Dedifferentiated amniotic fluid mesenchymal stem cell (primary cell): ENCODE results near the gene PLXND1.
A peak's percentile ranks its signal among the peaks of the same experiment; 100 is the strongest.
"Not testable (repeated sequence)": the region's sequence is repeated elsewhere in the genome, so short reads cannot be mapped to it uniquely, and the experiment has no call there.

Experiments used
- DNase-seq: peaks from one replicate; pipeline ENCODE4 v3.0.0-alpha.2; 2016; ENCODE audit errors: extremely low spot score

The PLXND1 gene

DNA sequence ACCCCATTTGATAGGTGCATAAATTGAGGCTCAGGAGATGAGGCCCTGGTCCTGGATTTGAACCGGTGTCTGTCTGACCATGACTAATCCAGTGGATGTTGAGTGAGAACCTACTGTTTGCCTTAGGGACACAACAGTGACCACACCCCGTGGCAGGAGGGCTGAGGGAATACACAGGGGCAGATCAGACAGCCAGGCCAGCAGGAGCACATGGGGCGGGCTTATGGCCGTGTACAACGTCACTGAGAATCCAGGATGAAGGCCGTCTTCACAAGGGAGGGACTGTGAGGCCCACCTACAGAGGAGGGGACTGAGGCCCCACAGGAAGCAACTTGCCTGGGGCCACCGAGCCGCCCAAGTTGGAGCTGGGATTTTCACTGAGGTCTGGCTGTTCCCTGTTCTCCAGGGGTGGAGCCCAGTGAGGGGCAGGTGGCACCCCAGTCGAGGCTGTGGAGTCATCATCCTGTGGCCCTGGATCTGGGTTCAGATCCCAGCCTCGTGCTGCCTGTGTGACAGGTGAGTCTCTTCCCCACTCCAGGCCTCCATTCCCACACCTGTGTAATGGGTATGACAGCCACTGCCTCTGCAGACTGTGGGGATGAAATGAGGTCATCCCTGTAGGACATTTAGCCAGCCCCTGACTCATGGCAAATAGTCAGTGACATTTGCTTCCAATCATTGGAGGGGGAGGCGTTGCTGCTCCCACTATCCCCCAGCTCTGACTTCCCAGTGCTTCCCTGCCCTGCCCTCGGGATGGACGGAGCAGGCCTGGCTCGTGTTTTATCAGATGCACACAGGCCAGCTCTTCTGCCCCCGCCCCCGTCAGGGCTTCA, 6.3 kb upstream of the PLXND1 start:
- no peak for DNase-seq

- no peak for DNase-seq
Measured at GRCh38 chr3:129611812-129612533, 5.5 kb upstream of the PLXND1 start.

DNA sequence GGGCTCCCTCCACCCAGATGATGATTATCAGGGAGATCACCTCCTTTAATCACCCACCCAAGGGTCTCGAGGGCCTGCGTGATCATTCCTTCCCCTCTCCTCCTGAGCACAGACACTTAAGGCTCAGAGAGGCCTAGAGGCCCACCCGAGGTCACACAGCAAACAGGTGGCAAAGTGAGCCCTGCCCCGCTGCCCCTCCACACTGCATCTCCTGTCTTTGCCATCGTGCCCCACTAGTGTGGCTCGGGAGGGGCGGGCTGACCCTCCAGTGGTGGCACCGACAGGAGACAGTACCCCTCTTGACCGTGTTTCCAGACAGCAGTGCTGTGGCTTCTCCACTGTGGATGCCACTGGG, 4.9 kb upstream of the PLXND1 start:
- no peak for DNase-seq

GRCh38 chr3:129610794-129611445, 4.4 kb upstream of the PLXND1 start:
- not testable (repeated sequence) for DNase-seq

DNA sequence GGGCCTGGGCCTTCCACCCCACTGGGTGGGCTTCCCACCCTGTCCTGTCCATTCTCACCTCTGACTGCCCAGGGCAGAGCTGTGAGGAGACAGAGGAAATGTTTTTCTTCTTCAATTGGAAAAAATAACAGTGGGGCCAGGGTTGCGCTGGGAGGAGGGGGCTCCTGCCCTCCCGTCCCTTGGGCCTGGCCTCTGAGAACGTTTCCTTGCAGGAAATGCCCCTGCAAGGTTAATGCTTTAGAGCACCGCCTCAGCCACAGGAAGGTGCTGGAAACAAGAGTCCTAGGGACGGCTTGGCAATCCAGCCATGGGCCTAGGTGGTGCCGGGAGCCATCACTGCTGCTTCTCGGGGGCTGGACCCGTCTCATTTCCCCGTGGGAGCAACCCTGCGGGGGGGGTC, 3.8 kb upstream of the PLXND1 start:
- no peak for DNase-seq

- no peak for DNase-seq
Measured at GRCh38 chr3:129609591-129610182, 3.2 kb upstream of the PLXND1 start.

DNA sequence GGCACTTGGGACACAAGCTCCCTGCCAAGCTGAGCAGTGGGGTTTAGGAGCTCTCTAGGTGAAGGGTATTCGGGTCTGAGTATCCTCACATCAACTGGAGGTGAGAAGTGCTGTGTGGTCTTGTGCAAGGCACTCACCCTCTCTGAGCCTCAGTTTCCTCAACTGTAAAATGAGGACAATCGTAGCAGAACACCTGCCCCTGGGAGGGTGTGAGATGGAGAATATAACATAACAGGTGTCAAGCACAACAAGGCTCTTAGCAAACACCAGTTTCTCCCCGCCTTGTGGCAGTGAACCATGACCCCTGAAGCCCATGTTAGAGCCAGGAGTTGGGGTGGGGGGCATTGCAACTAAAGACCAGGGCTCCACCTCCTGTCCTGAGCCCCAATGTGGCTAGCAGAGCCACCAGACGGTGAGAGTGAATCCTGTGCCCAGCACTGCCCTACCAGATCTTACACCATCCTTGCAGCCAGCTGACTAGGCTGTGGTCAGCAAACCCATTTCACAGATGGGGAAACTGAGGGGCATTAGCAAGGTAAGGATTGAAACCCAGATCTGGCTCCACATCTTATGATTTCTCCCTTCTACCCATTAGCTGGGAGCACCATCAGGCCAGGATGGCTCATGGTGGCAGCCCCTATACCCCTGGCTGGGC, 2.6 kb upstream of the PLXND1 start:
- no peak for DNase-seq

DNA sequence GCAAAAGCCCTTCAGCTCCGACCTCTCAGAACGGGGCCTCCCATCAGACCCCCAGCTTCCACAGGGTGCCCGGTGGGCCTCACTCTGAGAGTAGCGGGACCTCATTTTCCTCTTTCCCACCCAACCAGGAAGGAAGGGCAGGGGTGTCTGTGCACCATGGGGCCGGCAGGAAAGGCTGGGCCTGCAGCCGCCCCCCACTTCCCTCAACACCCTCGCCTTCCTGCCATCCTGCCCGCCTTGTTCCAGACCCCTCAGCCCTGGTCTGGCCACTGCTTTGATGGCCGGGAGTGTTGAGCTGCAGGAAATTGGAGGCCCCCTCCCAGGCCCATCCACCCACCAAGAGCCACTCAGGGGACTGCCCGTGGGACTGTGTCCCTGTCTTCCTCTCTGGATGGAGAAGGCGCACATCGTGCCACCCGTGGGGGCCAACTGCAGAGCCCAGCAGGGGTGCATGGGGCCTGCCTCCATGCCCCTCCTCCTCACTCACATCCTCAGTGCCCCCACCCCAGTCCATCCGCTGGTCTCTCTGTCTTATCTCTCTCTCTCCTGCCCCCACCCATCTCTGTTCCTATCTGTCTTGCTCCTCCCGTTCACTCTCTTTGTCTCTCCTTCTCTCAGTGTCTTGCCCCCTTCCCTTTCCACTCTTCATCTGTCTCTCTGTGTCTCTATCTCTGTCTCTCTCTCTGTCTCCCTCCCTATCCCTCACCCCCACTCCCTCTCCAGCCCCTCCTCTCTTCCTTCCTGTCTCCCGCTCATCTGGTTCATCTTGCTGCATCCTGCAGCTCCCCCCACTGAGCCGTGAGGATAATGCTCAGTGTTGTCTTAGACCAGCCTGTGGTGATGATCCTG, 1.8 kb upstream of the PLXND1 start:
- DNase-seq = no peak

- no peak for DNase-seq
Measured at GRCh38 chr3:129607391-129608068, 1.1 kb upstream of the PLXND1 start.

DNA sequence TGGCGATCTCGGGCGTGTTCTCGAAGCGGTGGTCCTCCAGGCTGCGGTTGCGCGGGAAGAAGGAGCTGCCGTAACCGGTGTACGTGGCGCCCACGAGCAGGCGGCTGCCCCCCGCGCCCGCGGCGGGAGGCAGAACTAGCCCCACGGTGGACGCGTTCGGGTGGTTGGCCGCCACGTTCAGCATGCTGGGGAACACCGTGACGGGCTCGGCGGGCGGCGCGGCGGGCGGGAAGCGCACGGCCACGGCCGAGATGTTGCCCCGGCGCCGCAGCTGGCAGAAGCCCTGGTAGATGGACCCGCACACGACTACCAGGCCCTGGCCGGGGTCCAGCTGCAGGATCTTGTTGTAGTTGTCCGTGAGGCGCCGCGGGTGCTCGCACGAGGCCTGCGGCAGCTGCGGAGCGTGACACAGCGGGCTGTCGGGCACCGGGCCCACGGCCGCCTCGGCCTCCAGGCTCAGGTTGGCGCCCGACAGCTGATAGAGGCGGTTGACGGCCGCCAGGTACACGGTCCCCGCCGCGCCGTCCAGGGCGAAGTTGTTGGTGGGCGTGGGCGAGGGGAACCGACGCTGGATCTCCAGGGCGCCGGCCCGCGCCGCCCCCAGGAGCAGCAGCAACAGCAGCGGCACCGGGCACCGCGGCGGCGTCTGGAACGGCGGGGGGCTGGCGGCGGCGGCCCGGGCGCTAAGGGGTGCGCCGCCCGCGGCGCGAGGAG, 397 bp downstream of the PLXND1 start:
- peak; percentile 19 for DNase-seq

DNA sequence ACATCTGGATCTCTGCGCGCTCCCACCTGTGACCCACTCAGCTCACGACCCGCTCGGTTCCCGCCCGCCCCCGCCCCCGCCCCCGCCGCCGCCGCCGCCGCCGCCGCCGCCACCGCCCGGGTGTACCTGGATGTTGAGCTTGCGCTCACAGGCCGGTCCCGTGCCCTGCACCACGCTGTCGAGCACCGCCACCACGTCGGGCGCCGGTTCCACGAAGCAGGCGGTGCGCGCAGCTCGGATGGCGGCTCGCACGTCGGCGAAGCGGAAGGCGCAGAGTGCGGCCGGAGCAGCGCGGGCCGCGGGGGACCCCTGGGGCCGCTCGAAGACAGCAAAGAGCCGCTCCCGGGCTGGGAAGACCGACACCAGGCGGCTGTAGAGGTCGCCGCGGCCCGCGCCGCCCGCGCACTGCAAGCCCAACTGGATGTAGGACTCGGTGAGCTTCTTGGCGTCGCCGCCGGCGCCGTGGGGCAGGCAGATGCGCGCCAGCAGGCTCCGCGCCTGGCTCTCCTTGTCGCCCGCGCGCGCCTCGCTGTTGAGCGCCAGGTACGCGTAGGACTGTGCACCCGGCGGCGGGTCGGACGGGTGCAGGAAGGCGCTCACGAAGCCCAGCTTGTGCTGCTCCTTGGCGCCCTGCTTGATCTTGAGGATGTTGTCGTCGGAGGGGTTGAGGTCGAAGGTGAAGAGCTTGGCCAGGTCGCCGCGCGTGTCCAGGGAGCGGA, 1.1 kb downstream of the PLXND1 start:
- DNase-seq = no peak

DNA sequence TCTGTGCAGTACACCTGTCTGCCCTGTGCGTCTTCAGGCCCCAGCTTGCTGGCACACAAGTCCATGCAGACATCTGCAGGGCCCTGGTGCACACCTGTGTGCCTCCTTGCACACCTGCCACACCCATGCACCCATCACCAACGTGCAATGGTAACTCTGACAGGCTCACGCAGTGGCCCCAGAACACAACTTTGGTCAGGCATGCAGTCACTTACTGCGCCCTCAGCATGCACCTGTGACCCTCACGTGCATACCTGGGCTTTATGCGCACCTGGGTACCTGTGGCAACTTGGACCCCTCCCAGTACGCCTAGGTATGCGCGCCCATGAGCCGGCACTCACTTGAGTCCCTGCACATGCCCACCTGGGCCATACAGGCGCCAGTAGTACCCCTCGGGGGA, 1.7 kb downstream of the PLXND1 start:
- no peak for DNase-seq

- no peak for DNase-seq
Measured at GRCh38 chr3:129603991-129604749, 2.3 kb downstream of the PLXND1 start.

- DNase-seq = no peak
Measured at GRCh38 chr3:129603561-129603942, 2.9 kb downstream of the PLXND1 start.

DNA sequence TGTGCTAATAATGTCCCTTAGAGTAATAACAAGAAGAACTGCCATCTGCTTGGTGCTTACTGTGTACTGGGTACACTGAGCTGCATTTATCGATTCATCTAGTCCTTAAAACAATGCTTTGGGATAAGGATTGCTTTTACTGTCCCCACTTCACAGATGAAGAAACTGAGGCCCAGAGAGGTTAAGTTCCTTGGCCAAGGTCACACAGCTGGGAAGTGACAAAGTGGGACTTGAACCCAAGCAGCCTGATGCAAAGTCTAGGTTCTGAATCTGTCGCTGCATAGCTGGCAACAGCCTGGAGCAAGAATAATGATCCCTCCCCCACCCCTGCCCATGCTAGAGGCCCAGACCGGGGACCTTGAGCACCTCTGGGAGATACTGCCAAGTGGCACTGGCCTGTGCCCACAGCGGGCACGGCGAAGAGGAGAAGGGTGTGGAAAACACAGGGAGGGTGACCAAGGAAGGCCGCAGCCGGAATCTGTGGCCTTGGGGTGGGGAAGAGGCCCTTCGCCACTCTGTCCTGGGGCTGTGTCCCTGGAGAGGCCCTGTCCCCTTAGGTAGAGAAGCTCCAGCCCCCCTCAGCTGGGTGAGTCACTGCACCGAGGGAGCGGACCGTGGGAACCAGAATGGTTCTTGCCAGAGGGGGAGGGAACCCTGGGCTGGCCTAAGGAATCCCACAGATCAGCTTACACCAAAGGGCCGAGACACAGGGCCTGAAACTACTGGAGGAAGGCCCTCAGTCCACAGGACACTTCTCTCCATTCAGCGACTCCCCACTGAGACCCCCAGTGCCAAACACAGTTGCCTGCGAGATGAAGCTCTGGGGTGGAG, 3.5 kb downstream of the PLXND1 start:
- DNase-seq = peak; percentile 84

- no peak for DNase-seq
Measured at GRCh38 chr3:129602309-129602708, 4.2 kb downstream of the PLXND1 start.

DNA sequence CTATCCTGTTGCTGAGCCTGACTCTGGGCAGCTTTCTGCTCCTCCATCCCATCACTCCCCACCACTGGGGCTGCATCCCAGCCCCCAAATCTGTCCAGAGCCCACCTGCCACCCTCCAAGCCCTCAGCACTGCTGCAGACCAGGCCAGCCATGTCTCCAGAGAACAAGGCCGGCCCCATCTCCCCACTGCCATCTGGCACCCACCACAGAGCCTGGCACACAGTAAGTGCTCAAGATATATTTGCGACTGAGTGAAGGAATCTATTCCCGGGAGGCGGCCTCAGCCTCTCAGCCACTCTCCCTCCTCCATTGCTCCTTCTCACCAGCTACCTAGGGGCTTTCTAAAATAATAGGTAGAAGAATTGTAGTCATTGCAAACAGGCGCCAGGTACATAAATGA, 4.8 kb downstream of the PLXND1 start:
- DNase-seq = no peak
